Measurements from ENCODE around the gene PRMT2.
"Not testable (repeated sequence)": the region's sequence is repeated elsewhere in the genome, so short reads cannot be mapped to it uniquely, and the experiment has no call there.

PRMT2 gene

GRCh38 chr21:46645840-46646239, 10.4 kb downstream of the PRMT2 start:
- DNase-seq: no peak

DNA sequence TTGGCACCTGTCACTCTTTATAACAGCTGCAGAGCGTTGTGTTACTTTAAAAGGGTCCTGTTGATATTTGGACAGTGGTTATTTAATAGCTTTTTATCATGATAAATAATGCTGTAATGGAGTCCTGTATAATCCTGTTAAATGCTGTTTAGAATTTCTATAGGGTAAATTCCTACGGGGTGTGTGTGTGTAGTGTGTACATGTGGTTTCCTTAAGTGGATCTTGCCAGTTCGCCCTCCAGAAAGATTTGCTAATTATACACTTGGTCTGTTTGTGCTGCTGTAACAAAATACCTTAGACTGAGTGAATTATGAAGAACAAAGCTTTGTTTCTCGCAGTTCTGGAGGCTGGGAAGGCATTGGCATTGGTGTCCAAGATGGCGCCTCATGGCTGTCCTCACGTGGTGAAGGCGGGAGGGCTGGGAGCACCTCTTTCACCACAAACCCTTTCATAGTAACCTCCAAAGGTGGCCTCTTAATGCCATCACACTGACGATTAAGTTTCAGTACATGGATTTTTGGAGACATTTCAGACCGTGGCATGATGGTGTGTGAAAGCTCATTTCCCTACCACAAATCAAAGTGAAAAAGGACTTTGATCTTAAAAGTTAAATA, 11.2 kb downstream of the PRMT2 start:
- DNase-seq: no peak

GRCh38 chr21:46648539-46648938, 13.1 kb downstream of the PRMT2 start:
- DNase-seq: no peak

DNA sequence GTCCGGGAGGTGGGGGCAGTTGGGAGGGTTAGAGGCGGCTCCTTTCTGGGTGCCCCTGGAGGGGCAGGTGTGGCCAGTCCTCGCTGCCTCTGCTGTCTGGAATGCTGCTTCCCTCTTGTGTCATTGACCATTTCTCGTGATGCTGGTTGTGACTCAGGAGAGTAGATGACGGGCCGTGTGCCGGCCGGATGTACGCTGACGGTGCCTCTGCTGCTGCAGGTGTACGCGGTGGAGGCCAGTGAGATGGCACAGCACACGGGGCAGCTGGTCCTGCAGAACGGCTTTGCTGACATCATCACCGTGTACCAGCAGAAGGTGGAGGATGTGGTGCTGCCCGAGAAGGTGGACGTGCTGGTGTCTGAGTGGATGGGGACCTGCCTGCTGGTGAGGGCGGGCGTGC, 13.9 kb downstream of the PRMT2 start:
- no peak for DNase-seq

DNA sequence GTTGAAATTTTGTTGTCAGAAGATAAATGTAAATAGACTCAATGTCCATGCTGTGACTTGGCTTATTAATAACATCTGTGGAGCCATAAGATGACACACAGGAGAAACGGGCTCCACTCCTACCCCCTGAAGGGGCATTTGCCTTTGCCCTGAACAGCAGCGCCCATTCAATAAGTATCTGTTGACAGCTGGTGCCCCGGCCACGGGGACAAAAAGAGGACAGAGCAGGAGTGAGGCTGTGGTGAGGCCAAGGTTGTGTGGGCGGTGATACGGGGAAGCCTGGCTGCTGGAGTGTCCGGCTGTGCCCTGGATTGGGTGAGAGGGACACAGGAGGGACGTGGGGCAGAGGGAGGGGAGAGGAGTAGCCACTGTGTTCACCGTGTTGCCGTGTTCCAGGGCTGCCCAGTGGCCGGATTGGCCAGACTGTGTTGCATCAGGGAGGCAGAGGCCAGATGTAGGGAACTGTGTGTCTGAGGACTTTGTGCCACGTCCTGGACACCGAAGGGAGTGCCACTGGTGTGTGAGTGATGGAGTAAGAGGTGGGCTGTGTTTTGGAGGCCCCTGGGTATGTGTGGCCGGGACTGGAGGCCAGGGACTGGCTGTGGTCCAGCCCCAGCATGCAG, 15.1 kb downstream of the PRMT2 start:
- DNase-seq: no peak

GRCh38 chr21:46651121-46651520, 15.6 kb downstream of the PRMT2 start:
- no peak for DNase-seq

DNA sequence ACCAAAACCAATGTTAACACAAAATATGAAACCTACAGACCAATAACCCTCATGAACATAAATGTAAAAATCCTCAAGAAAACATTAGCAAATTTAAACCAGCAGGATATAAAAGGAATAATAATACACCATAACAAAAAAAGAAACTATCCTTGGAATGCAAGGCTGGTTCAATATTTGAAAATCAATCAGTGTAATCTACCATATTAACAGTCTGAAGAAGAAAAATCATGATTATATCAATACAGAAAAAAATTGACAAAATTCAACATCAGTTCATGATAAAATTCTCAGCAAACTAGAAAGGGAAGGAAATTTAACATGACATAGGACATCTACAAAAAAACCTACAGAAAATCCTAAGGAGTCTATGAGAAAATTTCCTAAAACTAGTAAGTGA, 19.8 kb downstream of the PRMT2 start:
- DNase-seq: no peak

DNA sequence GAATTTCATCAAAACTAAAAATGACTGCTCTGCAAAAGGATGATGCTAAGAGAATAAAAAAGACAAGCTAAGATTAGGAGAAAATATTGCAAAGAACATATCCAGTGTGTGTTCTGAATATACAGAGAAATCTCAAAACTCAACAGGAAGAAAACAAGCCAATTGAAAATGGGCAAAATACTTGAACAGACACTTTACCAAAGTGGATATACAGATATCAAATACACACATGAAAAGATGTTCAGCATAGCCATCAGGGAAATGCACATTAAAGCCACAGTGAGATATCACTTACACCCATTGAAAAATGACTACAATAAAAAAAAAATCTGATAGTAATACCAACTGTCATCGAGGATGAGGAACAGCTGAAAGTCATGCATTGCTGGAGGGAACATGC, 21.3 kb downstream of the PRMT2 start:
- DNase-seq: no peak

GRCh38 chr21:46660505-46660904, 25.0 kb downstream of the PRMT2 start:
- no peak for DNase-seq

- no peak for DNase-seq
Observed at GRCh38 chr21:46661211-46661625, 25.7 kb downstream of the PRMT2 start.

DNA sequence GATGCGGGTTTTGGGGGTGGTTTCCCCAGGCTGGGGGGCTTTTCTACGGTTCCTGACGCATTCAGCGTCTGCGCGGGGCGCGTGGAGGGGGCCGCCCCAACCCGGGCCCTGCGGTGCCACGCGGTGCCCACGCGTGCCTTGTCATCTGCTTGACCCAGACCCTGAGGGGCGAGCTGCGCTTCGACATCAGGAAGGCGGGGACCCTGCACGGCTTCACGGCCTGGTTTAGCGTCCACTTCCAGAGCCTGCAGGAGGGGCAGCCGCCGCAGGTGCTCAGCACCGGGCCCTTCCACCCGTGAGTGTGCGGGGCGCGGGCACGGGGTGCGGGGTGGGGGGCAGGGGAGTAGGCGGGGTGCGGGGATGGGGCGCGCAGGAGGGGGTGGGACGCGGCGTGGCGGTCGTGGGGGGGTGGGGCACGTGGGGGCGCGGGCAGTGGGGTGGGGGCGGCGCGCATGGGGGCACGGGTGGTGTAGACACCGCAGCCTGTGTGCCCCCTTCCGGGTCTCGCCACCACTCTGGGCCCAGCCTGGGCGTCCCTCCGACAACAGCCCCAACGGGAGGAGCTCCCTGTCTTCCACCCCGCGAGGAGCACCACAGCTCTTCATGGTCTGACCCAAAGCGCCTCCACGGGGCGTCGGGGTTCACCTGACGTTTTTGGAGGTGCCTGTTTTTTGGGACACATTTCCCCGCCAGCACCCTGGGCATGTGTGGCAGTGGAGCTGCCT, 26.3 kb downstream of the PRMT2 start:
- no peak for DNase-seq

DNA sequence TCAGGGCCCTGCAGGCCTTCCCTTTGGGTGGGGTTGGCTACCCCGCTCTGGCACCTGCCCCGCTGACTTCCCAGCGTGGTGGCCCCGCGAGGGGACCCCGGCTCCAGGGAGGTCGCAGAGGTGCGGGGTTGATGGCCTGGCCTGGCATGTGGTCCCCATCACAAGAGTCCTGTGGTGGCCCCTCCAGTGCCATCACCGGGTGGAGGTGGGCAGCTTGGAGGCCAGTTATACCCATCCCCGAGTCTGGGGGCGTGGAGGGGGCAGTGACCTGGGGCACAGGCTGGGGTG, 26.8 kb downstream of the PRMT2 start:
- no peak for DNase-seq

DNA sequence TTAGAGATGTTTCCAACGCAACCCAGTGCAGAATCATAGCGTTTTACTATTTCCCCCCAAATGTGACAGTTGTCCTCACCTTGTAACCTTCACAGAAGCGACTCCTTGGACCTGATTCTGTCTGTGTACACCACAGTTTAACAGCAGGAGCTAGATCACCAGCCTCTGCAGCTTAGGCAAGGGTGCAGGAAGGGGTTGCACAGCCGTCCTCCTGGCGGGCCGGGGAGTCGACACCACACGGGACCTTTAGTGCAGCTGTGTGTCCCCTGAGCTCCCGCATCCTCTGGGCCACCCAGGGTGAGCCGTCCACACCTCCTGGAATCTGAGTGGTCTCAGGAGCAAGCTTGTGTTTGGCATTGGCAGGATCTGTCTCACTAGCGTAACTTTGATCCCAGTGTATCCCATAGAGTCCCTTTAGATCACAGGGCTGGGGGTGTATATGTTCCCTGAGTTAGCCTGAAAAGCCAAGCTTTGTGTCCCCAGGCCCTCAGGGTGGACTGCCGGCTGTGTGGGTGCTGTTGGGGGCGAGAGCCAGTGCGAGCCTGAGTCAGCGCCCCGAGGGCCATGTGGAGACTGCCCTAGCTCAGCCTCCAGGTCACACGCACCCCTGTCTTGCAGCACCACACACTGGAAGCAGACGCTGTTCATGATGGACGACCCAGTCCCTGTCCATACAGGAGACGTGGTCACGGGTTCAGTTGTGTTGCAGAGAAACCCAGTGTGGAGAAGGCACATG, 27.5 kb downstream of the PRMT2 start:
- no peak for DNase-seq

DNA sequence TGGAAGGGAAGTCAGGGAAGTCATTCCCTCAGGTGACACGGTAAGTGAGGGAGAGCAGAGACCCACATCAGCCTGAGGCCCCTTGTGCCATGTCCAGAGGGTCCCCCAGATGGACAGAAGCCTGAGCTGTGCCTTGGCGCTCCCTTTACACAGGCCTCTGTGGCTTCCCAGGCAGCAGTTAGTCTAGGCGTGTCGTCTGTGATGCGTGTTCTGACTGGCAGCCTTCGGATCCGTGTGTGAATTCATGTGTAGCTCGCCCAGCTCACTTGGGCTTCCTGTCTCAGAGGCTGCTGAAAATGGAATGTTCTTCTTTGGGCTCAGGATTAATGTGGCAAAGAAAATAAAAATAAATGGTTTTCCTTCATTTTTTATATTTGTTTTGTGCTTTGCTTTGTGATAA, 28.3 kb downstream of the PRMT2 start:
- no peak for DNase-seq

DNA sequence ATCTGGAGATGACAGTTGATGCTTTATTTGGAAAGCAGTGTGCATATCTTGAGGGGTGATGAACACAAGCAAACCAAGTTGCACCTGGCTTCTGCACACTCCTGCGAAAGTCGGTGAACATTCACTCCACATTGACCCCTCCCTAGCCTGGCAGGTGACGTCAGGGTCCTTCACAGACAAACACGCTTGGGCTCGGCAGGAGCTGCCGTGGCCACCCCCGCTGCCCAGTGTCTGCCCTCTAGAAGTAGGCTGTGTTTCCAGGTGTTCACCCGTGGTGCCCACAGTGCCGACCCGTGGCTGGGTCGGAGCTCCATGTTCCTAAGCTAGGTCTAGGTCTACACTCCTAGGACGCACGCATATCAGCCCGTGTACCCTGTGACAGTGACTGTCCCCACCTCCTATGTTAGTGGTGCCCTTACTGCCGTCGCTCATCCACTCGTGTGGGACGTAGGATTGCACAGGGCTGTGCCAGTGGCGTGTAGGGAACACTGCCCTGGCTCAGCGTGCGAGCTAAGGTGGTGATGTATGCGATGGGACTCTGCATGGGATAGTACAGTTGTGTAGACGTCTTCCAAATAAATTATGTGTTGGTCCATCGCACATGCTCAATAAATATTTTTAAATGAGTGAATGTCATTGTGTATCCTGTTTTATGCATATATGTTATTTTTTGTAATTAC, 29.0 kb downstream of the PRMT2 start:
- no peak for DNase-seq

- no peak for DNase-seq
Observed at GRCh38 chr21:46665566-46665965, 30.1 kb downstream of the PRMT2 start.

DNA sequence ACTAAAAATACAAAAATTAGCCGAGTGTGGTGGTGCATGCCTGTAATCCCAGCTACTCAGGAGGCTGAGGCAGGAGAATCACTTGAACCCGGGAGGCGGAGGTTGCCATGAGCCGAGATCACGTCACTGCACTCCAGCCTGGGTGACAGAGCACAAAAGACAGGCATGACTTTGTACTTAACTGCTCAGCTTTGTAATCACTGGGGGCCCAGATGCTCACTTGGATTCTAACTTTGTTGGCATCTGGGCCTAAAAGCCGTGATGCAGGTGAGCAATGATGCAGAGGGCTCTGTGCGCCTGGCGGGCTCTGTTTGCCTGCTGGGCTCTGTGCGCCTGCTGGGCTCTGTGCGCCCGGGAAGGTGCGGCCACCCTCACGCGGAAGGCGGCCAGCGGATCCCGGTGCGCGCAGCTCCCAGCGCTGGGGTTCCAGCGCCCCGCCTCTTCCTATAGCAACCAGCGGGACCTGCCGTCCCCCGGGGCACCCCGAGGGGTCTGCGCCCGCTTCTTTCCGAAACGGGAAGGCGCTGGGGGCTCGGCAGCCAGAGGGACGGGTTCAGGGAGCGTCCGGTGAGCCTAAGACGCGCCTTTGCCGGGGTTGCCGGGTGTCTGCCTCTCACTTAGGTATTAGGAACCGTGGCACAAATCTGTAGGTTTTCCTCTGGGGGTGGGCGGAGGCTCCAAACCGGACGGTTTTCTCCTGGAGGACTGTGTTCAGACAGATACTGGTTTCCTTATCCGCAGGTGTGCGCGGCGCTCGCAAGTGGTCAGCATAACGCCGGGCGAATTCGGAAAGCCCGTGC, 31.7 kb downstream of the PRMT2 start:
- DNase-seq: no peak

DNA sequence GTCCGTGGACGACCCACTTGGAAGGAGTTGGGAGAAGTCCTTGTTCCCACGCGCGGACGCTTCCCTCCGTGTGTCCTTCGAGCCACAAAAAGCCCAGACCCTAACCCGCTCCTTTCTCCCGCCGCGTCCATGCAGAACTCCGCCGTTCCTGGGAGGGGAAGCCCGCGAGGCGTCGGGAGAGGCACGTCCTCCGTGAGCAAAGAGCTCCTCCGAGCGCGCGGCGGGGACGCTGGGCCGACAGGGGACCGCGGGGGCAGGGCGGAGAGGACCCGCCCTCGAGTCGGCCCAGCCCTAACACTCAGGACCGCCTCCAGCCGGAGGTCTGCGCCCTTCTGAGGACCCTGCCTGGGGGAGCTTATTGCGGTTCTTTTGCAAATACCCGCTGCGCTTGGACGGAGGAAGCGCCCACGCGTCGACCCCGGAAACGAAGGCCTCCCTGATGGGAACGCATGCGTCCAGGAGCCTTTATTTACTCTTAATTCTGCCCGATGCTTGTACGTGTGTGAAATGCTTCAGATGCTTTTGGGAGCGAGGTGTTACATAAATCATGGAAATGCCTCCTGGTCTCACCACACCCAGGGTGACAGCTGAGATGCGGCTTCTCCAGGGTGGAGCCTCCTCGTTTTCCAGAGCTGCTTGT, 32.4 kb downstream of the PRMT2 start:
- no peak for DNase-seq

- DNase-seq: no peak
Observed at GRCh38 chr21:46668381-46668780, 32.9 kb downstream of the PRMT2 start.

DNA sequence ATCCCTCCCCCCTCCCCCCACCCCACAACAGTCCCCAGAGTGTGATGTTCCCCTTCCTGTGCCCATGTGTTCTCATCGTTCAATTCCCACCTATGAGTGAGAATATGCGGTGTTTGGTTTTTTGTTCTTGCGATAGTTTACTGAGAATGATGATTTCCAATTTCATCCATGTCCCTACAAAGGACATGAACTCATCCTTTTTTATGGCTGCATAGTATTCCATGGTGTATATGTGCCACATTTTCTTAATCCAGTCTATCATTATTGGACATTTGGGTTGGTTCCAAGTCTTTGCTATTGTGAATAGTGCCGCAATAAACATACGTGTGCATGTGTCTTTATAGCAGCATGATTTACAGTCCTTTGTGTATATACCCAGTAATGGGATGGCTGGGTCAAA, 33.4 kb downstream of the PRMT2 start:
- DNase-seq: not testable (repeated sequence)

DNA sequence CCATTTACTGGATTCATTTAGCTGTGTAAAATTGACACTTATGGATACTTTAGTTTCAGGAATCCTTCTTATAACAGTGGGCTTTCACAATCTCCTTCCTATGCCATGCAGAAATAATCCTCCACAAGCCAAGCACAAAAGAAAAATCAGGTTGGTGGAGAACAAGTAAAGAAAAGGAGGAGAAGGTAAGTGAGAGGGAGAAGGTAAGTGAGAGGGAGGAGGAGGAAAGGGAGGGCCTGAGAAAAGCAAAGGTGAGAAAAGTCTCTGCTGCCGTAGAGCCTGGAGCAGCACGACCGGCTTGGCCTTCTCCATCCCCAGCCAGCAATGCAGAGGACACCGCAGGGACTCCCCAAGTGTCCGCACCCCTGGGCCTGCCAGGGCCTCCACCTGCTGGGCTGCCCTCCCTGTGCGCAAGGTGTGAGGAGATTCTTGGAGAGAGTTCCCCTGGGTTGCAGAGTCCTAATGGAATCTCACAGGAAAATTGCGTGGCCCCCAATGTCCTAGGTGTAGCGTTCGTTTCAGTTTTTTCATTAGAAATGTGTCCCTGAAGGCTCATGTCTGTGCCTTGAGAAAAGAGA, 39.0 kb downstream of the PRMT2 start:
- no peak for DNase-seq
